Activated CD4-positive, alpha-beta T cell treated with anti-CD3 and anti-CD28 coated beads for 36 hours (primary cell): ENCODE measurements around the gene MTNR1A. TPM values are rescaled to one million over a fixed set of nuclear protein-coding genes. Genes with fewer than 3 reads are reported as not detected.

Source experiments
- ATAC-seq: fragments of 200-7000 bp; cut with Tn5 transposase; one replicate; pipeline ENCODE4 v1.10.0; 2021; ENCODE audit warnings: mild to moderate bottlenecking, moderate library complexity
- CTCF ChIA-PET: fragments of 350-600 bp; sonication (Branson Sonifier 250); formaldehyde crosslinking; loops from one replicate; lab custom pipeline; 2021; ENCODE audit warnings: antibody characterized with exemption; lab: Charles Lee
- POLR2A ChIA-PET: fragments of 350-600 bp; sonication (Branson Sonifier 250); formaldehyde crosslinking; loops from one replicate; lab custom pipeline; 2021; ENCODE audit warnings: antibody characterized with exemption, inconsistent platforms; lab: Charles Lee
- DNase-seq: peaks from one replicate; pipeline ENCODE4 v3.0.0-alpha.2; 2020
- H3K27ac Mint-ChIP-seq: one replicate; pipeline ENCODE4 v1.8.0; 2021; ENCODE audit warnings: mixed read lengths
- H3K27me3 Mint-ChIP-seq: one replicate; pipeline ENCODE4 v1.8.0; 2021; ENCODE audit warnings: mixed read lengths
- H3K36me3 Mint-ChIP-seq: one replicate; pipeline ENCODE4 v1.8.0; 2021; ENCODE audit warnings: low read depth, mixed read lengths
- H3K4me1 Mint-ChIP-seq: one replicate; pipeline ENCODE4 v1.8.0; 2021; ENCODE audit warnings: mixed read lengths
- H3K4me3 Mint-ChIP-seq: one replicate; pipeline ENCODE4 v1.8.0; 2021; ENCODE audit warnings: mild to moderate bottlenecking, moderate library complexity, mixed read lengths
- H3K9me3 Mint-ChIP-seq: one replicate; pipeline ENCODE4 v1.8.0; 2021; ENCODE audit warnings: low read depth, mixed read lengths
- intact Hi-C, 2 experiments: fragments of 100-400 bp; cut with DNase I in 1 of 2; cut with micrococcal nuclease in 1 of 2; formaldehyde crosslinking; loops; one replicate each; pipeline versions ENCODE4 v1.14.2 to v1.15.1; 2022 to 2024; cut with DNase I, micrococcal nuclease
- total RNA-seq, 2 experiments: library from RNA; stranded (reverse); gene quantifications; one replicate each; pipeline ENCODE4 v1.2.3, GENCODE V29; 2021

Gene MTNR1A
- total RNA-seq, result not detected

- CTCF ChIA-PET, result no interaction called here
- ATAC-seq (no peak), DNase-seq (no peak)
- Mint-ChIP-seq H3K4me1 (no peaks in the 10 kb centered on the region), H3K4me3 (no peak within 1 kb of the TSS), H3K36me3 (peaks cover 4% of the 10 kb centered on the region), H3K27me3 (peaks cover 22% of the 10 kb centered on the region), H3K27ac (no peak within 1 kb of the TSS), H3K9me3 (peaks cover 2% of the 10 kb centered on the region)
- intact Hi-C loops, result no loop called here
- POLR2A ChIA-PET, result no interaction called here
Observed at GRCh38 chr4:186554914-186555827, at the start of gene MTNR1A. TSS of gene MTNR1A (minus strand) at chr4:186555567. CDS start at chr4:186555365, 202 bp downstream.

- H3K4me1 Mint-ChIP-seq, result no peaks in the 10 kb centered on the region
- CTCF ChIA-PET, result interaction anchor here (1.0 kb wide), 1 partner anchor 17 kb away, joined by 3 read pairs; no protein-coding TSS in a partner anchor
- H3K27ac Mint-ChIP-seq, result no peak overlapping the region
- H3K9me3 Mint-ChIP-seq, result peaks cover 1% of the 10 kb centered on the region
- ATAC-seq (no peak), DNase-seq (no peak)
- POLR2A ChIA-PET, result no interaction called here
- peaks cover 2% of the 10 kb centered on the region for H3K27me3 Mint-ChIP-seq
- intact Hi-C loops, result no loop called here
- no peak overlapping the region for H3K4me3 Mint-ChIP-seq
- no peaks in the 10 kb centered on the region for H3K36me3 Mint-ChIP-seq
Observed at GRCh38 chr4:186604124-186604807, 48.9 kb upstream of the MTNR1A start.

- intact Hi-C loops, result no loop called here
- DNase-seq, result no peak
- no peak for ATAC-seq
- H3K27ac Mint-ChIP-seq, result no peak overlapping the region
- ChIA-PET POLR2A (no interaction called here), CTCF (no interaction called here)
- peaks cover 2% of the 10 kb centered on the region for H3K27me3 Mint-ChIP-seq
- H3K4me3 Mint-ChIP-seq, result no peak overlapping the region
- no peaks in the 10 kb centered on the region for H3K4me1 Mint-ChIP-seq
- H3K36me3 Mint-ChIP-seq, result no peaks in the 10 kb centered on the region
- H3K9me3 Mint-ChIP-seq, result peaks cover 1% of the 10 kb centered on the region
Observed at GRCh38 chr4:186602978-186603377, 47.6 kb upstream of the MTNR1A start.

GRCh38 chr4:186599483-186599882 lies 44.1 kb upstream of the MTNR1A start:
- Mint-ChIP-seq H3K9me3 (peaks cover 1% of the 10 kb centered on the region), H3K27me3 (peaks cover 2% of the 10 kb centered on the region), H3K36me3 (no peaks in the 10 kb centered on the region), H3K27ac (no peak overlapping the region), H3K4me3 (no peak overlapping the region), H3K4me1 (no peaks in the 10 kb centered on the region)
- DNase-seq, result no peak
- ChIA-PET CTCF (no interaction called here), POLR2A (no interaction called here)
- intact Hi-C loops, result no loop called here
- no peak for ATAC-seq

- Mint-ChIP-seq H3K4me3 (no peak overlapping the region), H3K27me3 (peaks cover 2% of the 10 kb centered on the region), H3K4me1 (no peaks in the 10 kb centered on the region), H3K9me3 (no peaks in the 10 kb centered on the region), H3K36me3 (no peaks in the 10 kb centered on the region), H3K27ac (no peak overlapping the region)
- intact Hi-C loops, result no loop called here
- ATAC-seq, result no peak
- ChIA-PET POLR2A (no interaction called here), CTCF (no interaction called here)
- DNase-seq, result no peak
Observed at GRCh38 chr4:186598686-186599085, 43.3 kb upstream of the MTNR1A start.

- DNase-seq (no peak), ATAC-seq (no peak)
- Mint-ChIP-seq H3K4me1 (no peaks in the 10 kb centered on the region), H3K36me3 (no peaks in the 10 kb centered on the region), H3K4me3 (no peak overlapping the region), H3K27ac (no peak overlapping the region), H3K27me3 (no peaks in the 10 kb centered on the region), H3K9me3 (no peaks in the 10 kb centered on the region)
- POLR2A ChIA-PET, result no interaction called here
- intact Hi-C loops, result no loop called here
- CTCF ChIA-PET, result no interaction called here
Observed at GRCh38 chr4:186596850-186597390, 41.6 kb upstream of the MTNR1A start.

- Mint-ChIP-seq H3K4me3 (no peak overlapping the region), H3K4me1 (no peaks in the 10 kb centered on the region), H3K27me3 (no peaks in the 10 kb centered on the region), H3K36me3 (no peaks in the 10 kb centered on the region), H3K9me3 (no peaks in the 10 kb centered on the region), H3K27ac (no peak overlapping the region)
- no peak for ATAC-seq
- DNase-seq, result no peak
- intact Hi-C loops, result no loop called here
- POLR2A ChIA-PET, result no interaction called here
- CTCF ChIA-PET, result no interaction called here
Observed at GRCh38 chr4:186596346-186596745, 41.0 kb upstream of the MTNR1A start.

- ATAC-seq, result no peak
- Mint-ChIP-seq H3K4me3 (no peak overlapping the region), H3K27ac (no peak overlapping the region), H3K4me1 (no peaks in the 10 kb centered on the region), H3K27me3 (no peaks in the 10 kb centered on the region), H3K36me3 (no peaks in the 10 kb centered on the region), H3K9me3 (no peaks in the 10 kb centered on the region)
- ChIA-PET POLR2A (no interaction called here), CTCF (no interaction called here)
- DNase-seq, result no peak
- intact Hi-C loops, result no loop called here
Observed at GRCh38 chr4:186593587-186593973, 38.2 kb upstream of the MTNR1A start.

GRCh38 chr4:186592966-186593586 lies 37.7 kb upstream of the MTNR1A start:
- H3K9me3 Mint-ChIP-seq, result no peaks in the 10 kb centered on the region
- DNase-seq (no peak), ATAC-seq (no peak)
- H3K36me3 Mint-ChIP-seq, result no peaks in the 10 kb centered on the region
- intact Hi-C loops, result no loop called here
- no peaks in the 10 kb centered on the region for H3K27me3 Mint-ChIP-seq
- ChIA-PET CTCF (interaction anchor here (1.5 kb wide), 1 partner anchor 12 kb away, joined by 4 read pairs; no protein-coding TSS in a partner anchor), POLR2A (no interaction called here)
- H3K4me3 Mint-ChIP-seq, result no peak overlapping the region
- no peaks in the 10 kb centered on the region for H3K4me1 Mint-ChIP-seq
- H3K27ac Mint-ChIP-seq, result no peak overlapping the region

GRCh38 chr4:186592445-186592844 lies 37.1 kb upstream of the MTNR1A start:
- POLR2A ChIA-PET, result no interaction called here
- H3K27ac Mint-ChIP-seq, result no peak overlapping the region
- H3K4me3 Mint-ChIP-seq, result no peak overlapping the region
- no peaks in the 10 kb centered on the region for H3K36me3 Mint-ChIP-seq
- H3K9me3 Mint-ChIP-seq, result no peaks in the 10 kb centered on the region
- no peak for ATAC-seq
- no peaks in the 10 kb centered on the region for H3K4me1 Mint-ChIP-seq
- intact Hi-C loops, result no loop called here
- CTCF ChIA-PET, result interaction anchor here (0.6 to 1.5 kb wide), 2 partner anchors 11 to 16 kb away, joined by 3 to 4 read pairs; no protein-coding TSS in a partner anchor
- no peaks in the 10 kb centered on the region for H3K27me3 Mint-ChIP-seq
- no peak for DNase-seq

GRCh38 chr4:186591651-186592050 lies 36.3 kb upstream of the MTNR1A start:
- intact Hi-C loops, result no loop called here
- H3K27me3 Mint-ChIP-seq, result no peaks in the 10 kb centered on the region
- H3K4me1 Mint-ChIP-seq, result no peaks in the 10 kb centered on the region
- no peaks in the 10 kb centered on the region for H3K9me3 Mint-ChIP-seq
- no peak for ATAC-seq
- no peaks in the 10 kb centered on the region for H3K36me3 Mint-ChIP-seq
- H3K27ac Mint-ChIP-seq, result no peak overlapping the region
- ChIA-PET CTCF (interaction anchor here (0.6 to 1.5 kb wide), 4 partner anchors 10 to 321 kb away, joined by 3 to 4 read pairs (median 4); no protein-coding TSS in a partner anchor), POLR2A (no interaction called here)
- no peak for DNase-seq
- no peak overlapping the region for H3K4me3 Mint-ChIP-seq
